Activated T-cell treated with anti-CD3 and anti-CD28 coated beads, Interleukin-2, amount 50 U/mL, for 24 hours (primary cell): ENCODE data around the gene CLEC18C.
"Not testable (repeated sequence)": the region's sequence is repeated elsewhere in the genome, so short reads cannot be mapped to it uniquely, and the experiment has no call there.

Experiments used
- DNase-seq: peaks from one replicate; pipeline ENCODE4 v3.0.0-alpha.2; 2020
- H3K27ac Mint-ChIP-seq: 2 replicates; pipeline ENCODE4 v1.8.0; 2020; ENCODE audit warnings: mild to moderate bottlenecking, mixed read lengths
- H3K27me3 Mint-ChIP-seq: 2 replicates; pipeline ENCODE4 v1.8.0; 2020; ENCODE audit warnings: mixed read lengths
- H3K36me3 Mint-ChIP-seq: 2 replicates; pipeline ENCODE4 v1.8.0; 2020; ENCODE audit warnings: low read depth, mixed read lengths
- H3K4me1 Mint-ChIP-seq: 2 replicates; pipeline ENCODE4 v1.8.0; 2020; ENCODE audit warnings: low read depth, mixed read lengths
- H3K4me3 Mint-ChIP-seq: 2 replicates; pipeline ENCODE4 v1.8.0; 2020; ENCODE audit warnings: mild to moderate bottlenecking, moderate library complexity, mixed read lengths
- H3K9me3 Mint-ChIP-seq: 2 replicates; pipeline ENCODE4 v1.8.0; 2020; ENCODE audit warnings: mixed read lengths

Gene CLEC18C

GRCh38 chr16:70173212-70173837, at the start of gene CLEC18C:
Gene CLEC18C (plus strand): TSS chr16:70173787. CDS start chr16:70174279, 492 bp downstream.
- DNase-seq, H3K36me3 Mint-ChIP-seq, H3K4me3 Mint-ChIP-seq, H3K9me3 Mint-ChIP-seq, H3K27ac Mint-ChIP-seq, H3K4me1 Mint-ChIP-seq, H3K27me3 Mint-ChIP-seq: not testable (repeated sequence)

- H3K4me3 Mint-ChIP-seq, H3K9me3 Mint-ChIP-seq, DNase-seq, H3K27me3 Mint-ChIP-seq, H3K4me1 Mint-ChIP-seq: not testable (repeated sequence)
- Mint-ChIP-seq H3K27ac (peak overlapping the region; percentile 8), H3K36me3 (peaks cover 72% of the 10 kb centered on the region)
Observed at GRCh38 chr16:70123822-70124221, 49.8 kb upstream of the CLEC18C start.

GRCh38 chr16:70126226-70126625, 47.4 kb upstream of the CLEC18C start:
- H3K9me3 Mint-ChIP-seq, H3K4me1 Mint-ChIP-seq, H3K4me3 Mint-ChIP-seq, H3K27ac Mint-ChIP-seq, H3K27me3 Mint-ChIP-seq, DNase-seq: not testable (repeated sequence)
- H3K36me3 Mint-ChIP-seq, result peaks cover 85% of the 10 kb centered on the region

GRCh38 chr16:70127706-70128105, 45.9 kb upstream of the CLEC18C start:
- not testable (repeated sequence) for H3K27me3 Mint-ChIP-seq, H3K4me1 Mint-ChIP-seq, DNase-seq, H3K27ac Mint-ChIP-seq, H3K4me3 Mint-ChIP-seq, H3K9me3 Mint-ChIP-seq
- H3K36me3 Mint-ChIP-seq, result peaks cover 86% of the 10 kb centered on the region

GRCh38 chr16:70128844-70129243, 44.7 kb upstream of the CLEC18C start:
- H3K9me3 Mint-ChIP-seq, H3K4me3 Mint-ChIP-seq, H3K4me1 Mint-ChIP-seq, DNase-seq, H3K27ac Mint-ChIP-seq, H3K27me3 Mint-ChIP-seq: not testable (repeated sequence)
- H3K36me3 Mint-ChIP-seq, result peaks cover 88% of the 10 kb centered on the region

- peaks cover 95% of the 10 kb centered on the region for H3K36me3 Mint-ChIP-seq
- H3K27ac Mint-ChIP-seq, H3K4me3 Mint-ChIP-seq, DNase-seq, H3K27me3 Mint-ChIP-seq, H3K4me1 Mint-ChIP-seq, H3K9me3 Mint-ChIP-seq: not testable (repeated sequence)
Observed at GRCh38 chr16:70135796-70136195, 37.8 kb upstream of the CLEC18C start.

- H3K4me1 Mint-ChIP-seq, H3K9me3 Mint-ChIP-seq, H3K27me3 Mint-ChIP-seq, H3K27ac Mint-ChIP-seq, H3K4me3 Mint-ChIP-seq, DNase-seq: not testable (repeated sequence)
- H3K36me3 Mint-ChIP-seq, result peaks cover 95% of the 10 kb centered on the region
Observed at GRCh38 chr16:70136595-70136994, 37.0 kb upstream of the CLEC18C start.

- peaks cover 80% of the 10 kb centered on the region for H3K36me3 Mint-ChIP-seq
- not testable (repeated sequence) for H3K4me1 Mint-ChIP-seq
Observed at GRCh38 chr16:70142739-70143138, 30.8 kb upstream of the CLEC18C start.

GRCh38 chr16:70143231-70143895, 30.2 kb upstream of the CLEC18C start:
- not testable (repeated sequence) for H3K27ac Mint-ChIP-seq, H3K27me3 Mint-ChIP-seq, H3K9me3 Mint-ChIP-seq, DNase-seq, H3K4me3 Mint-ChIP-seq, H3K4me1 Mint-ChIP-seq
- peaks cover 82% of the 10 kb centered on the region for H3K36me3 Mint-ChIP-seq

More at GRCh38 chr16:70142739-70143138, 30.8 kb upstream of the CLEC18C start:
- DNase-seq, H3K4me3 Mint-ChIP-seq, H3K27me3 Mint-ChIP-seq, H3K27ac Mint-ChIP-seq, H3K9me3 Mint-ChIP-seq: not testable (repeated sequence)

GRCh38 chr16:70147853-70148252, 25.7 kb upstream of the CLEC18C start:
- peaks cover 80% of the 10 kb centered on the region for H3K36me3 Mint-ChIP-seq

GRCh38 chr16:70148453-70148852, 25.1 kb upstream of the CLEC18C start:
- not testable (repeated sequence) for H3K27ac Mint-ChIP-seq, H3K4me1 Mint-ChIP-seq, H3K27me3 Mint-ChIP-seq, H3K4me3 Mint-ChIP-seq, DNase-seq, H3K9me3 Mint-ChIP-seq
- H3K36me3 Mint-ChIP-seq, result peaks cover 80% of the 10 kb centered on the region

More at GRCh38 chr16:70147853-70148252, 25.7 kb upstream of the CLEC18C start:
- H3K4me3 Mint-ChIP-seq, H3K9me3 Mint-ChIP-seq, H3K27me3 Mint-ChIP-seq, H3K27ac Mint-ChIP-seq, DNase-seq, H3K4me1 Mint-ChIP-seq: not testable (repeated sequence)

GRCh38 chr16:70149296-70149695, 24.3 kb upstream of the CLEC18C start:
- H3K27ac Mint-ChIP-seq, H3K27me3 Mint-ChIP-seq: not testable (repeated sequence)
- H3K36me3 Mint-ChIP-seq, result peaks cover 82% of the 10 kb centered on the region

GRCh38 chr16:70151391-70151790, 22.2 kb upstream of the CLEC18C start:
- peaks cover 71% of the 10 kb centered on the region for H3K36me3 Mint-ChIP-seq
- H3K27ac Mint-ChIP-seq, result peak overlapping the region; percentile 14
- no peak for DNase-seq
- no peaks in the 10 kb centered on the region for H3K9me3 Mint-ChIP-seq
- no peak overlapping the region for H3K4me3 Mint-ChIP-seq
- H3K27me3 Mint-ChIP-seq, result no peaks in the 10 kb centered on the region
- no peaks in the 10 kb centered on the region for H3K4me1 Mint-ChIP-seq

More at GRCh38 chr16:70149296-70149695, 24.3 kb upstream of the CLEC18C start:
- not testable (repeated sequence) for H3K9me3 Mint-ChIP-seq, H3K4me3 Mint-ChIP-seq, H3K4me1 Mint-ChIP-seq, DNase-seq

- DNase-seq, result no peak
- Mint-ChIP-seq H3K9me3 (no peaks in the 10 kb centered on the region), H3K27ac (no peak overlapping the region), H3K4me3 (no peak overlapping the region), H3K27me3 (no peaks in the 10 kb centered on the region), H3K4me1 (no peaks in the 10 kb centered on the region), H3K36me3 (peaks cover 71% of the 10 kb centered on the region)
Observed at GRCh38 chr16:70151941-70152509, 21.6 kb upstream of the CLEC18C start.

GRCh38 chr16:70152578-70153302, 20.8 kb upstream of the CLEC18C start:
- no peaks in the 10 kb centered on the region for H3K27me3 Mint-ChIP-seq
- no peaks in the 10 kb centered on the region for H3K4me1 Mint-ChIP-seq
- DNase-seq, result no peak
- H3K27ac Mint-ChIP-seq, result peak overlapping the region; percentile 35
- H3K9me3 Mint-ChIP-seq, result no peaks in the 10 kb centered on the region
- peaks cover 67% of the 10 kb centered on the region for H3K36me3 Mint-ChIP-seq
- H3K4me3 Mint-ChIP-seq, result no peak overlapping the region
